ENCODE measurements around the gene RNF146. TPM values are rescaled to one million over a fixed set of nuclear protein-coding genes. Genes with fewer than 3 reads are reported as not detected.

RNF146 gene
- total RNA-seq: 40.8 and 43.7 TPM in 2 replicates

GRCh38 chr6:127266178-127266891, at the start of gene RNF146:
Gene RNF146 (plus strand): TSS chr6:127266864. CDS start chr6:127280339, 13,475 bp downstream.

Other genes starting within 250 kb of the RNF146 start
- 0.90 and 1.0 TPM in 2 replicates for gene RSPO3, start 148.2 kb upstream of the RNF146 start, total RNA-seq
- 29.7 and 31.3 TPM in 2 replicates for gene ECHDC1, start 76.7 kb downstream of the RNF146 start, total RNA-seq
- gene KIAA0408, start 192.5 kb downstream of the RNF146 start, total RNA-seq: not detected in 2 replicates